Prostate gland (tissue), 2 donors: ENCODE results near the gene ELK3. TPM values are rescaled to one million over a fixed set of nuclear protein-coding genes. Genes with fewer than 3 reads are reported as not detected.

Source experiments
- DNase-seq: peaks from one replicate; pipeline ENCODE4 v3.0.0-alpha.2; 2019; ENCODE audit warnings: low spot score
- H3K27ac ChIP-seq, 2 donors: fragments of 200-600 bp; sonication (generic); 2 replicates each; pipeline ENCODE4 v1.5.1; 2017 to 2019
- H3K27me3 ChIP-seq: fragments of 200-600 bp; sonication (generic); replicated peaks from 2 replicates; pipeline ENCODE4 v1.5.1; 2019; ENCODE audit not compliant: insufficient read depth
- H3K36me3 ChIP-seq, 2 donors: fragments of 200-600 bp; sonication (generic); 1 replicate in 1 of 2; 2 replicates in 1 of 2; pipeline versions ENCODE4 v1.5.1 to v1.8.1; 2017 to 2019
- H3K4me1 ChIP-seq: fragments of 200-600 bp; sonication (generic); replicated peaks from 2 replicates; pipeline ENCODE4 v1.5.1; 2019
- H3K4me3 ChIP-seq, 2 donors: fragments of 200-600 bp; sonication (generic); 2 replicates each; pipeline ENCODE4 v1.5.1; 2017 to 2019
- H3K9me3 ChIP-seq: fragments of 200-600 bp; sonication (generic); 2 replicates; pipeline ENCODE4 v1.5.1; 2017
- CTCF ChIP-seq, 4 experiments: fragments of 200-600 bp in 2 of 4; fragments of 450-650 bp in 2 of 4; sonication (generic) in 2 of 4; IDR thresholded peaks; 1 replicate in 3 of 4; 2 replicates in 1 of 4; pipeline ENCODE4 v1.5.1; 2016 to 2019; ENCODE audit warnings: antibody characterized with exemption in 4 of 4, mild to moderate bottlenecking in 2 of 4, moderate library complexity in 2 of 4
- POLR2A ChIP-seq: fragments of 450-650 bp; IDR thresholded peaks from one replicate; pipeline ENCODE4 v1.6.1; 2016; ENCODE audit warnings: antibody characterized with exemption, mild to moderate bottlenecking
- POLR2AphosphoS5 ChIP-seq: sonication (generic); formaldehyde crosslinking; IDR thresholded peaks from one replicate; pipeline ENCODE4 v1.6.1; 2017; ENCODE audit warnings: antibody characterized with exemption
- WGBS: methylation state at CpG from one replicate; pipeline ENCODE4 v1.1.5; 2018; 5-methylcytosine and 5-hydroxymethylcytosine counted together
- intact Hi-C: fragments of 100-400 bp; cut with DNase I; formaldehyde crosslinking; loops from one replicate; pipeline ENCODE4 v1.14.2; 2022
- total RNA-seq, 2 donors: library from RNA; depleted of rRNA; stranded (reverse); fragments of >200 nt; gene quantifications; one replicate each; pipeline ENCODE4 v1.1.0, GENCODE V29; 2016

The ELK3 gene
- total RNA-seq, 2 donors from 2014 or later = 7.0 to 20.6 TPM

GRCh38 chr12:96225994-96226399 lies 31.8 kb downstream of the ELK3 start:
- Histone ChIP-seq H3K9me3 (no peaks in the 10 kb centered on the region), H3K4me3 (no peak overlapping the region), H3K36me3 (no peaks in the 10 kb centered on the region), H3K4me1 (no peaks in the 10 kb centered on the region), H3K27ac (no peak overlapping the region), H3K27me3 (no peaks in the 10 kb centered on the region)
- TF ChIP-seq POLR2AphosphoS5 (no peak), POLR2A (no peak), CTCF (IDR thresholded peaks at IDR 0.05) (no peak)
- intact Hi-C loops = no loop called here
- no peak for DNase-seq
- 89% methylated on average over 1 of the region's 1 CpG for WGBS

GRCh38 chr12:96226401-96226800 lies 32.2 kb downstream of the ELK3 start:
- H3K4me3 ChIP-seq = no peak overlapping the region
- no peak for TF ChIP-seq POLR2AphosphoS5
- no peak for TF ChIP-seq CTCF (IDR thresholded peaks at IDR 0.05)
- no peak for TF ChIP-seq POLR2A
- no peaks in the 10 kb centered on the region for H3K9me3 ChIP-seq
- intact Hi-C loops = no loop called here
- H3K36me3 ChIP-seq = no peaks in the 10 kb centered on the region
- no peaks in the 10 kb centered on the region for H3K27me3 ChIP-seq
- no peak overlapping the region for H3K27ac ChIP-seq
- DNase-seq = no peak
- no peaks in the 10 kb centered on the region for H3K4me1 ChIP-seq
- 92% methylated on average over 4 of the region's 4 CpGs for WGBS

GRCh38 chr12:96226801-96227348 lies 32.7 kb downstream of the ELK3 start:
- TF ChIP-seq CTCF (IDR thresholded peaks at IDR 0.05) (no peak), POLR2AphosphoS5 (no peak), POLR2A (no peak)
- DNase-seq = no peak
- H3K4me1 ChIP-seq = no peaks in the 10 kb centered on the region
- no peaks in the 10 kb centered on the region for H3K9me3 ChIP-seq
- intact Hi-C loops = no loop called here
- H3K27ac ChIP-seq = no peak overlapping the region
- no peaks in the 10 kb centered on the region for H3K27me3 ChIP-seq
- no peak overlapping the region for H3K4me3 ChIP-seq
- H3K36me3 ChIP-seq = no peaks in the 10 kb centered on the region
- WGBS = 85% methylated on average over 17 of the region's 17 CpGs

- intact Hi-C loops = no loop called here
- H3K4me1 ChIP-seq = no peaks in the 10 kb centered on the region
- TF ChIP-seq POLR2A (no peak), POLR2AphosphoS5 (no peak), CTCF (IDR thresholded peaks at IDR 0.05) (no peak)
- no peaks in the 10 kb centered on the region for H3K27me3 ChIP-seq
- no peak overlapping the region for H3K27ac ChIP-seq
- H3K9me3 ChIP-seq = no peaks in the 10 kb centered on the region
- no peaks in the 10 kb centered on the region for H3K36me3 ChIP-seq
- H3K4me3 ChIP-seq = no peak overlapping the region
- whole genome bisulfite sequencing = 76% methylated on average over 12 of the region's 12 CpGs
- no peak for DNase-seq
Observed at GRCh38 chr12:96227365-96228106, 33.4 kb downstream of the ELK3 start.
